CD4-positive, alpha-beta T cell treated with Interleukin-17A for 4 hours (primary cell): ENCODE results near the gene BLACAT1.
"Not testable (repeated sequence)": the region's sequence is repeated elsewhere in the genome, so short reads cannot be mapped to it uniquely, and the experiment has no call there.

ENCODE experiments used
- DNase-seq: peaks from one replicate; pipeline ENCODE4 v3.0.0-alpha.2; 2020; ENCODE audit warnings: mixed read lengths

BLACAT1 gene

GRCh38 chr1:205406252-205406651, 49.6 kb downstream of the BLACAT1 start:
- not testable (repeated sequence) for DNase-seq
